SW 1271 (cell line): ENCODE measurements around the gene COL18A1.

Experiments used
- DNase-seq, 2 experiments: peaks; one replicate each; lab custom pipeline; 2025; lab: John Stamatoyannopoulos, UW

COL18A1 gene

DNA sequence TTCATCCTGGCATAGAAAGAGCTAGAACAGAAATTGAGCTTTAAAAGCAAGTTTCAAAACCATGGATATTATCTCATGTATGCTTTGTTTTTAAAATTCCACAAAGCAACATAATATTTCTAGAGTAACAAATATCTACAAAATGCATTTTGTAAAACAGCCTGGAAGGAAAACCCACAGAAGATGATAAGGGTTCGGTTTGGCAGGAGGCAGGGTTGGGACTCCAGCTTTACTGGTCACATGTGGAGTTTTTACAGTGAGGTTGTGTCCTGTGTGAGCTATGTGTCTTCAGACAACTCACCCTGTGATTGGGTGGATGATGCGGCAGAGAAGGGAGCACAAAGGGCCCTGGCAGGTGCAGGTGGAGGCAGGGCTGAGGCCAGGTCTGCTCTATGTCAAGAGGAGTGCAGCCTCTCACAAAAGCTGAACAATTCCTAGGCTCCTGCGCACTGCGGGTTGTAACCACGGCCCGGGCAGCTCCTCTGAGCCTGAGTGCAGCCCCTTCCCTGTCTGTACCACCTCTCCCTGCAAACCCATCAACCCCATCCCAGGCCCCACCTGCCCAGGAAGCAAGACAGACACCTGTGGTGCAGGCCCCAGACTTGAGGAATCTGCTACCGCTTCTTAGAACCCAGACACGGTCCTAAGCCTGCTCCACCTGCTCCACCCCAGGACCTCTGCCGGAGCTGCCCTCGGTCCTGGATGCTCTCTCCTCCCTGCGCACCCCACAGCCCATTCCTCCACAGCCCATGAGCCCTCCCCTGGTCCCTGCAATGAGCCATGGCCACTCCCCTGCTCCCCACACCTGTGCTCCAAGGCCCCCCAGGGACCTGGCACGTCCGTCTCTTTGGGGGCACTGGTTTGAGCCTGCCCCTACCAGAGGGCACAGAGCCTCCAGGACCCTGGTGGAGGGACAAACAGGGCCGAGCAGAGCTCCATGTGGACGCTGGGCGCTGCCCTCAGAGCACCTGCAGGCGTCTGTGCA, 2.8 kb upstream of the COL18A1 start:
- DNase-seq: no peak

DNA sequence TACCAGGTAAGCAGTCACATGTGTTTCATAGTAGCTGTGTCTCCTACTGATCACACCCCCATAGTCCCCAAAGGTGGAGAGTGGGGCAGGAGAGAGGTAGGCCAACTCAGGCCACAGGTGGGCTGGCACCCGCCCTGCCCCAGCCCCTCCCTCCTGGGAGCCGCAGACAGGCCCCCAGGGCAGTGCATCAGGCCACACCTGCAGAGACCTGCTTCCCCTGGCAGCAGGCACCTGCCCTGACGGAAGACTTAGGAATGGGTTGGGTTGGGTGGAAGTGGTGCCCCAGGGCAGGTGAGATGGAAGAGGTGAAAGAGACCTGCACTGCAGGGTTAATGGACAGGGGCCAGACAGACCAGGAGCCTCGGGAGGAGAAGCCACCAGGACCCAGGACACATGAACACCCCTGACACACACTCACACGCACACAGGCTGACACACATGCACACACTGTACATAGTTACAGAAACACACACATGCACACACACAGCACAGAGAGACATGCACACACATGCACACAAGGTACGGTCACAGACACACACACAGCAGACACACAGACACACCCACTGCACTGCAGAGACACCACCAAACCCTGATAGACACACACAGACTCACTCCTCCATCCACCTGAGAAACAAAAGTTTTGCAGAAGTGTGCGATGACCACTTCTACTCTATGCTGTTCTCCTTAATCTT, 1.7 kb upstream of the COL18A1 start:
- DNase-seq: no peak

GRCh38 chr21:45403825-45404729, 888 bp upstream of the COL18A1 start:
- DNase-seq: no peak

GRCh38 chr21:45405271-45405818, 380 bp downstream of the COL18A1 start:
- peak in 1 of 2 experiments; percentile 8 for DNase-seq

DNA sequence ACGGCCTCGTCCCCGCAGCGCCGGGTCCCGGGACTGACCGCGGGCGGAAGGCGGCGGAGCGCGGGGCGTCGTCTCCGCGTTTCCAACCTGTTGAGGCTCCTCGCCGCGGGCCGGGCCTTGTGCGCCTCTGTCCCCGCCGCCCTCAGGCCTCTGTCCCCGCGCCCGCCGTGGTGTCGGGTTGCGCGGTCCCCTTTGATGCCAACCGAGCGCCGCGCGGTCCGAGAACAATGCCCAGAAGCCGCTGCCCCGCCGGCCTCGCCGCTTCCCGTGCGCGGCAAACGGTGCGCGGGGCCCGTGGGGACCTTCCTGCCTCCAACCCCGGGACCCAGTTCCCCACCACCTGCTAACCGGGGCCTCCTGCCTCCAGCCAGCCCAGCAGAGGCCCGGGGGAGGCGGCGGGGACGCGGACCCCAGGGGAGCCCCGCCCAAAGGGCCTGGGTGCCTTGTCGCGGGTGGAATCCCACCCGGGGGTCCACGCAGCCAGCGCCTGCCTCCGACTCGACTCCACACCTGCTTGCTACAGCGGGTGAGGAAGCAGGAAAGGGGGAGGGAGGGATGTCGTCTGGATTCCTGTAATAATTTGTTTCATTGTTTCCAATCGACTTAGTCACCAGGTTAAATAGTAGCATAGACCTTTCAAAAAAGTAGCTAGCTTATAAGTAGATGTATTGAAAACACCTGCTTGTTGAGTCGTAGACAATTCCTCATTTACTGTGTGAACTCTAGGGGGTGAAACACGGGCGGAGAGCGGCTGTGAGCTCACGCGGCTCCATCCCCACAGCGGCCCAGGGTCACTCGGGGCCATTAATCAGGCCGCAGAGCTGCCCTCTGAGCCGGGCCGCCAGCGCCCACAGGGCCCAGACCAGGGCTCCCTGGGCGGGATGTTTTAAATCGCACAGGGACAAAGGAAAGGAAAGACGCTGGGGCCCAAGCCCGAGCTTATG, 1.1 kb downstream of the COL18A1 start:
- DNase-seq: no peak

GRCh38 chr21:45406801-45407628, 2.0 kb downstream of the COL18A1 start:
- no peak for DNase-seq

- DNase-seq: no peak
These were observed 2.8 kb downstream of the COL18A1 start for GRCh38 chr21:45407629-45408247.

GRCh38 chr21:45408271-45408791, 3.4 kb downstream of the COL18A1 start:
- no peak for DNase-seq

DNA sequence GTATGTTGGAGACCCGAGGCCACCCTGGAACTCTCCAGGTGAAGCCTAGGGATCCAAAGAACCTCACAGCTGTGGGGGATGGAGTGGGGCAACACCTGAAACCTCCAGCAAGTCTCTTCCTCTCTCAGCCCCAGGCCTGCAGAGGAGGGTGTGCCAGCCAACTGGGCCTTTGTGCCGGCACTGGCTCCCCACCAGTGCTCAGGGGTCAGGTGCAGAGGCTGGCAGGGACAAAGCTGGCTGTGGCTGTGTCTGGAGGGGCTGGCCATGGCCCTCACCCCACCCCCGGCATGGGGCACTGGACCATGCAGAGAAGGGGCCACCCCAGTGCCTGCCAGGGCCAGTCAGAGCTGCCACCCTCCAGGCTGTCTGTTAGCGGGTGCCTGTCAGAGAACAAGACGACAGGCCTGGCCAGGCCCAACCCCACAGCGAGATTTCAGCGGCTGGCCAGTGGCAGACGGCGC, 3.9 kb downstream of the COL18A1 start:
- no peak for DNase-seq

GRCh38 chr21:45409466-45410150, 4.6 kb downstream of the COL18A1 start:
- no peak for DNase-seq

GRCh38 chr21:45410151-45410864, 5.3 kb downstream of the COL18A1 start:
- no peak for DNase-seq

- DNase-seq: no peak
These were observed 6.2 kb downstream of the COL18A1 start for GRCh38 chr21:45410865-45411809.

GRCh38 chr21:45411810-45412206, 6.8 kb downstream of the COL18A1 start:
- DNase-seq: no peak

DNA sequence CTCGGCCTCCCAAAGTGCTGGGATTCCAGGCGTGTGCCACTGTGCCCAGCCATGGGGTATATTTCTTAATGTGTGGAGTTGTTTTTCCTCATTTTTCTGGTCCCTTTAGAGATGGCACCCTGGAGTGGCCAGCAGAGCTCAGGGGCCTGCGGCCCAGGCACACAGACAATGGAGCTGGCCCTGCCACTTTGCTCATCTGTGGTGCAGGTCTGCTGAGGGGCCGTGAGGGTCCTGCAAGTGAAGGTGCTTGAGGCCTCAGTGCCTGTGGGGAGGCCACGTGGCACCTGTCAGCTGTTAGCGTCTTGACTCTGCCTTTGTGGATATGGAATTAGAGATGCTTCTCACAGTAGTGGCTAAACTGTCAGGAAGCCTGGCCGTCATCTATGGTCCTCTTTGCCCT, 7.5 kb downstream of the COL18A1 start:
- DNase-seq: no peak

GRCh38 chr21:45412909-45413611, 8.1 kb downstream of the COL18A1 start:
- no peak for DNase-seq

- no peak for DNase-seq
These were observed 9.0 kb downstream of the COL18A1 start for GRCh38 chr21:45413922-45414321.
